CD4-positive, alpha-beta T cell treated with Interleukin-1 beta for 1 hour (primary cell): ENCODE measurements around the gene ATP10A.
A peak's percentile ranks its signal among the peaks of the same experiment; 100 is the strongest.

ENCODE experiments used
- DNase-seq, 2 donors: peaks; one replicate each; pipeline ENCODE4 v3.0.0-alpha.2; 2020 to 2022

Gene ATP10A

DNA sequence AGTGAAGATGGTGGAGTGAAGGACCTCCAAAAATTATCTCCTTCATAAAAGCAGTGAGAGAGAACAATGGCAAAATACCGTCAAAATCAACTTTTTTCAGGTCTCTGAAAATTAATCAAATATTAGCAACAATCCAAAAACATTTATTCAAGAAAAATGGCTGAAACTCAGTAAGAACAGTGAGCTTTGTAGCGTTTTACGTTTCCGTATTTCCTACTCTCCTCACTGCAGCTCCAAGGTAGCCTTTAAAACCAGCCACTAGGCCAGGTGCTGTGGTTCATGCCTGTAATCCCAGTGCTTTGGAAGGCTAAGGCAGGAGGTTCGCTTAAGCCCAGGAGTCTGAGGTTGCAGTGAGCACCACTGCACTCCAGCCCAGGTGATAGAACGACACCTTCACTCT, 38.5 kb downstream of the ATP10A start:
- no peak for DNase-seq

DNA sequence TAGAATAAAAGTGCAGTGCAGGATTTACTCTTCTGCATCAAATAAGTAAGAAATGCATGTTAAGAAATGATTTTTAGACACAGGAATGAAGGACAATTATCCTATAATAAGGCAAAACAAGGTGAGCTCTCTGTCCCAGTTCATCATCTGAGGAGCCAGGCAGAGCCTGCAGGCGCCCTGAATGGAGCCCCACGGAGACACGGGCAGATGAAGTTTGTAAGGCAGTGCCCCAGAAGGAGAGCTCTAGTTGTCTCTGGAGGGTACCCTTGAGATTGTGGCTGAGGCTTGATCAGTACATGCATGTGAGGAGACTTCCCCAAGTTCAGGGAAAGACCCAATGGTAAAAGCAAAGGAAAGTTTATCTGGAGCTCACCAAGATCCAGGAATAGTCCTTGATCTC, 50.3 kb downstream of the ATP10A start:
- no peak for DNase-seq

GRCh38 chr15:25812073-25812472, 51.1 kb downstream of the ATP10A start:
- DNase-seq = no peak

GRCh38 chr15:25811481-25811906, 51.6 kb downstream of the ATP10A start:
- DNase-seq = peak in 1 of 2 donors; percentile 22

DNA sequence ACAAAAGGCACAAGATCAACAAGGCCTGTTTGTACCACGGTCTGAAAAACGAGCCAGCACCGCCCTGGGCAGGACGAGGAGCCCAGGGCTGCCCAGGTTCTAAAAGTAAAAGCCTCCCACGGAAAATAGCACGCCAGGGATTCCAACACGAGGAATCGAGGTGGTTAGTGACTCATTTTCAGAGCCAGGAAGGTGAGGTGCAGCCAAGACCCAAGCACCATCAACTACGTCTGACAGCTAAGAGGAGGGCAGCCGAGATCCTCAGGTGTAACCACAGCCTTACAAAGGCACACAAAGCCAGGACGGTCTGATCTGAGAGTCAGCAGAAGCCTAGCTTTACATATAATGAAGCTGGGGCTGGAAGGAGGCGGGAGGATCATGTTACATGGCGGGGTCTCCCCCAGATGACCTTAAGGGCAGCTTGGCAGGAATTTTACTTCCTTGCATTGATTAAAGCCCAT, 52.5 kb downstream of the ATP10A start:
- DNase-seq = no peak

DNA sequence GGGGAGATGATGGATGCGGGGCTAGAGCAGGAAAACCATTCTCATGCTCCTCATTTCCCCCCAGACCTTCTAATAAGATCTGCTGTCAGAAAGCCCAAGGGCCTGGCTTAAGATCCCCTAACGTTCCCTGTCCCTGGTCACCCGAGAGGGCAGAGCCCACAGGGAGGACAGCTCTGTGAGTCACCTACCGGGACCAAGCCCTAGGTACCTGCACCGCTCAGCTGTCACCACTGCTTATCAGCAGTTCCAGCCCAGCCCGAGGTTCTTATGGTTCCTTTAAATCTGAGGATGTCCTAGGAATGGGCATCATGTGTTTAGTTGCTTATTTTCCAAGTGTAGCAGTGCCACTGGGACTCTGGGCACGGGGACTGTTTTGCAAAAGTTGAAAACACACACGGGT, 53.0 kb downstream of the ATP10A start:
- no peak for DNase-seq

- no peak for DNase-seq
These were observed 56.1 kb downstream of the ATP10A start for GRCh38 chr15:25807063-25807462.

DNA sequence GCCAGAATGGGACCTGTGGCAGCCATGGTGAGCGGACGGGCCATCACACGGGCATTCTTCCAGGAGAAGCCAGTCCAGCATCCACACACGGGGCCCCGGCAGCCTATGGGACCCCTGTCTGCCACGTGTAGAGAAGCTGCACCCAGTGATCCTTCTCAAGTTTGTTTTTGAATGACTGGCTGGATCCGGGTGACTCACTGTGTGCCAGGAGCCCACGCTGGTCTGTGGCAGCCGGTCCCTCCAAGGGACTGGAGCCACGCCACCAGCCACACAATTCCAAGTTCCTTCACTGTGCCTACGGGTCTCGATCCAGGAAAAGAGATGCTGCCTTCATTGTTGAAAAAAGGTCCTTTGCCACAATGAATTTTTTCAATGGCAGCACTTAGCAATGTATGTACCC, 58.1 kb downstream of the ATP10A start:
- no peak for DNase-seq

DNA sequence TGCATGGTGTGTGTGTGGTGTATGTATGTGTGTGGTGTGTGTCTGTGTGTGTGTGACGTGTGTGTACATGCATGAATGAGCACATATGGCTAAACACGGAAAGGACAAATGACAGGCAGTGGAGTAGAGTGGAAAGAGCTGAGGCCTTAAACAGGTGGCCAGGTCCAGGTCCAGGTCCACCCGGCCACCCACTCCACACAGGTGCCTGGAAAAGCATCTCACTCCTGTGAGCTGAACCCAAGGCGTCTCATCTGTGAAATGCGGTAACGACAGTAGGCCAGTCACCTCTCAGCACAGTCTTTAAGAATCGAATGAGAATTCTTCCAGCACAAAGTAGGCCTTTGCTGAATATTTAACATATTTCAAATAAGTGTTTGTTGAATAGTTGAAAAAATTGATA, 58.7 kb downstream of the ATP10A start:
- no peak for DNase-seq

GRCh38 chr15:25803541-25803940, 59.6 kb downstream of the ATP10A start:
- no peak for DNase-seq

DNA sequence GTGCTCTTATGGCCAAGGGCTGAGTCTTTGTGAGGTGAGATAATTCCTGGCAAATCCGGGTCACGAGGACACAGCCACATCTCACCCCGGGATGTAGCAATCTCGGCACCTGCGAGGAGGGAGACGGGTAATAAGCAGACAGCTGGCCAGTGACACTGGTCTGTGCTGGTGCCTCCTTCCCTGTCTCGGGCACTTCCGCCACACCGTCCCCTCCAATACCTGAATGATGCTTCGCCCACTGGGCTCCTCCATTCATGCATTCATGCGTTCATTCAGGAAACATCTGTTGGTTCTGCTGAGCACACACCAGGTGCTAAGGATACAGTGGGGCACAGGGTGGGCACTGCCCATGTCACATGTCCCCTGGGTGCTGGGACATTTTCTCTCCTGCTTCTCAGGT, 60.1 kb downstream of the ATP10A start:
- DNase-seq = no peak

GRCh38 chr15:25802285-25802830, 60.8 kb downstream of the ATP10A start:
- no peak for DNase-seq

- DNase-seq = no peak
These were observed 61.4 kb downstream of the ATP10A start for GRCh38 chr15:25801586-25802284.

DNA sequence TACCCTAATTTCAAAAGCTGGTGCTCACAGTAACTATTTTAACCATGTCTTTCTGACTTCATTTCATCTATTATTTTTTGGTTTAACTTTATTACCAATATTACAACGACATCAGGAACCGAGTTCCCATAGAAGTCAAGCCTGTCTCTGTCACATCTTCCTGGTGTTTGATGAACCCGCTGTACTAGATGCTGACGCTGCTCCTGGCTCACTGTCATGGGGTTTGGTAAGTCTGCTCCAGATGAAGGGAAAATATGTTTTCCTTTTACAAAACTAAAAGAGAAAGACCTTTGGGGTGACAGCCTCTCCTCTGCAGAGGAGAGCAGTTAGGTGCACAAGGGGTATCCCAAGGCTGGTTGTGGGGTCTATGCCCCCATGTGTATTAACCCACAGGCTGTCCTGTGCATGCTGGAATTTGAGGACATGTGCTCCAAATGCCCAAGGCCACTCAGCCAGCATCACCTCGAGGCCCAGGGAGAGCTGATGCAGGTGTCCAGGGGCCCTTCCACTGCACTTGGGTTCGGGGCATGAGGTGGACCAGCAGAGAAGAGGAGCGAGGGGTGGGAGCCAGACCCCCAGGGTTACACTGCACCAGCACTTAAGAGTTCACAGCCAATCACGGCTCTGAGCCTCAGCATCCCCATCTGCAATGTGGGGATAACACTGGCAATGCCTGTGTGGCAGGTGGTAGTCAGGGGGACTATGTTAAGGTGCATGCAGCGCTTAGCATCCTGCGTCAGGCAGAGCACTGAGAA, 62.2 kb downstream of the ATP10A start:
- DNase-seq = no peak

DNA sequence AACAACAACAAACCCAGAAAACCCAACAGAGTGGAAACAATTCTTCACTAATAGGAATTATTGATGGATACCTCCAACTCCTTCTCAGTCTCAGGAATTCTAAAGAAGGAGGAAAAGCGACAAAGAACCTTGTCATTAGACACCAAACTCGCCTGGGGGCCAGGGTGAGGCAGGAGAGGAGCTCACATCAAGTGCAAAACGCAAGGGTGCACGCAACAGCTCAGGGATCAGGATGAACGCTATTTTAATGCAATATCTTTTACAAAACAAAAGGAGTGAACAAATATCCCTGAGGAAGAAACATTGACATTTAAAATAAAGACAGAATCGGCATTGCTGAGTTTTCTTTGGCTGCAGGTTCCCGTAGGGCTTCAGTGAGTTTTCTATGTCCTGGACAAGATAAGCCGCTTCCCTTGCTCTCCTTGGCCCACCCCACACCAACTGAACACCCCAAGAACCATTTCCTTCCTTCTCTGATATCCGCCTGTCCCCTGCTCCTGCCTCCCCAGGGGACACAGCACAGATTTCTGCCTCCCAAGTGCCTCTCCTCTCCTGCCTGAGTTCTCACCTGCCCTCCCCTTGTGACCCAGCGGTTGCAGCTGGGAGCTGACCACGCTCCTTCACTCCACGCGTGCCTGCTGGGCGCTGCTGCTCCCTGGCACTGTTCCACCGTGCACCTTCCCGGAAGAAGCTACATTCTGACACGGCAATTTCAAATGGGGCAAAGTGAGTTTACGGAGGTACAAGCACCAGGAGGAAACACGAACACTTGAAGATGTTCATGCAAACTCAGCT, 63.0 kb downstream of the ATP10A start:
- no peak for DNase-seq

- no peak for DNase-seq
These were observed 64.9 kb downstream of the ATP10A start for GRCh38 chr15:25797936-25798901.

DNA sequence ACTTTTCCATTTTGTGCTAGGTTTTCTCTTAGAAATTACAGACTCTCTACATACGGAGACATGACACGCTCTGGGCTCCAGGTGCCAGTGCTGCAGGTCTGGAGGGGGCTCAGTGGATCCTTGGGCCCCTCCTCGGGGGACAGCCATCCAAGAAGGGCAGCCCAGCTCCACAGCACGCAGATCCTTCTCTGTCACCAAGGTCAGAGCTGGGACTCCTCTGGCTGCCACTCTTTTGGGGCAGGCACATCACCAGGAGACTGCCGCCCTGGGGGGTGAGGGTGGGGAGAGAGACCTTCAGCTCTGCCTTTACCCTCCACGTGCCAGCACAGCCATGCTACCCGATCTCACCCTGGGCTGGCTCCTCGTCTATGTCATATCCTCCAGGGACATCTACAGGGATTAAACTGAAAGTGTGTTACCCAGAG, 65.6 kb downstream of the ATP10A start:
- no peak for DNase-seq

GRCh38 chr15:25797035-25797434, 66.1 kb downstream of the ATP10A start:
- DNase-seq = no peak

- DNase-seq = no peak
These were observed 66.7 kb downstream of the ATP10A start for GRCh38 chr15:25796395-25796794.

DNA sequence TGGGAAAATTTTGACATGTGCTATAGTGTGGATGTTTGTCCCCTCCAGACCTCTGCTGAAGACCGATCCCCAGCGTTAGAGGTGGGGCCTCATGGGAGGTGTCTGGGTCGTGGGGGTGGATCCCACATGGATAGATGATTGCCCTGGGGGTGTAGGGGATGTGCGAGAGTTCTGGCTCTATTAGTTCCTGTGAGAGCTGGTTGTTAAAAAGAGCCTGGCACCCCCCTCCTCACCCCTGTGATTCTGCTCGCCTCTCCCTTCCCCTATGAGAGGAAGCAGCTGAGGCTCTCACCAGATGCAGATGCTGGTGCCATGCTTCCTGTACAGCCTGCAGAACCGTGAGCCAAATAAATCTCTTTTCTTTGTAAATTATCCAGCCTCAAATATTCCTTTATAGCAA, 67.4 kb downstream of the ATP10A start:
- no peak for DNase-seq

DNA sequence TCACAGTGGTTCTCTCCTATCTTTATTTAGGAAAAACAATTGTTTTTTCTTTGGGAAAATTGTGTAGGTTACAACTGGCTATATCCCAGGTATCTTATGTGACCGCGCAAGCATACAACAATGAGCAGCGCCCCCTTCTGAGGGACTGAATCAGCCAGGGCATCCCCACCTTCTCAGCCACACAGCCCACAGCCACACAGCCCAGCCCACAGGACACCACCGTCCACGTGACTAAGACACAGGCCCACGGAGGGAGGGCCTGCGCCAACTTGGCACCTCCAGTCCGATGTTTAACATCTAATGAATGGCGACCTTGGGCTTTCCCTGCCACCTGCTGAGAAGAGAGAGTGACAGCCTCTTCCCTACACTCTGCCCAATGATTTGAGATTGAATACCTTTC, 68.1 kb downstream of the ATP10A start:
- DNase-seq = no peak
